H1 (cell line): ENCODE measurements around the gene LAMTOR3. TPM values are rescaled to one million over a fixed set of nuclear protein-coding genes. Genes with fewer than 3 reads are reported as not detected.

Experiments
- CTCF ChIA-PET: fragments of 300-600 bp; sonication (Branson Sonifier 250); formaldehyde crosslinking; loops from one replicate; lab custom pipeline; 2021; ENCODE audit not compliant: partially characterized antibody; lab: Charles Lee
- POLR2A ChIA-PET: fragments of 300-600 bp; sonication (Branson Sonifier 250); formaldehyde crosslinking; loops from one replicate; lab custom pipeline; 2021; ENCODE audit warnings: inconsistent platforms; ENCODE audit not compliant: partially characterized antibody; lab: Charles Lee
- DNase-seq, 2 experiments: peaks; one replicate each; pipeline versions ENCODE4 v3.0.0 to v3.0.0-alpha.2; 2010 to 2022; ENCODE audit warnings: low spot score in 2 of 2, low read depth in 1 of 2, mixed read lengths in 1 of 2
- FAIRE-seq: peaks from 2 replicates; lab custom pipeline; 2011; peaks lifted over from hg19 to GRCh38; lab: Jason Lieb, UNC
- H2AFZ ChIP-seq: 2 replicates; pipeline ENCODE4 v1.8.1; 2012; ENCODE audit warnings: low read length, inconsistent platforms
- H2AK5ac ChIP-seq: 2 replicates; pipeline ENCODE4 v1.6.1; 2013; ENCODE audit warnings: low read depth, low read length
- H2BK120ac ChIP-seq: replicated peaks from 2 replicates; pipeline ENCODE3; 2013; ENCODE audit warnings: low read depth, low read length, inconsistent platforms
- H2BK12ac ChIP-seq: 2 replicates; pipeline ENCODE4 v1.6.1; 2013; ENCODE audit warnings: low read depth, low read length
- H2BK15ac ChIP-seq: 2 replicates; pipeline ENCODE4 v1.6.1; 2013; ENCODE audit warnings: low read length
- H2BK20ac ChIP-seq: 2 replicates; pipeline ENCODE4 v1.6.1; 2013; ENCODE audit warnings: low read length
- H2BK5ac ChIP-seq: 2 replicates; pipeline ENCODE4 v1.6.1; 2013; ENCODE audit warnings: low read depth, low read length
- H3K14ac ChIP-seq: 2 replicates; pipeline ENCODE4 v1.6.1; 2013; ENCODE audit warnings: inconsistent platforms; ENCODE audit not compliant: insufficient read length
- H3K18ac ChIP-seq: 2 replicates; pipeline ENCODE4 v1.6.1; 2013; ENCODE audit warnings: low read length; ENCODE audit errors: extremely low read depth
- H3K23ac ChIP-seq: 2 replicates; pipeline ENCODE4 v1.6.1; 2013; ENCODE audit warnings: inconsistent platforms; ENCODE audit not compliant: insufficient read length
- H3K23me2 ChIP-seq: 2 replicates; pipeline ENCODE4 v1.6.1; 2013; ENCODE audit warnings: low read depth, low read length
- H3K27ac ChIP-seq: 2 replicates; pipeline ENCODE4 v1.6.1; 2011; ENCODE audit warnings: low read depth, low read length, inconsistent platforms
- H3K27me3 ChIP-seq, 4 experiments: replicated peaks in 1 of 4; 1 replicate in 1 of 4; 2 replicates in 3 of 4; pipeline versions ENCODE4 v1.6.1 to v1.8.1; 2011 to 2013; ENCODE audit warnings: low read length in 3 of 4, mild to moderate bottlenecking in 3 of 4, inconsistent platforms in 2 of 4, mixed read lengths in 2 of 4, moderate library complexity in 1 of 4; ENCODE audit not compliant: control insufficient read depth in 3 of 4, insufficient read depth in 3 of 4; ENCODE audit errors: extremely low read depth in 1 of 4
- H3K36me3 ChIP-seq, 4 experiments: 2 replicates each; pipeline versions ENCODE4 v1.6.1 to v1.8.1; 2011 to 2013; ENCODE audit warnings: mild to moderate bottlenecking in 4 of 4, low read length in 3 of 4, moderate library complexity in 2 of 4, control low read depth in 1 of 4, inconsistent platforms in 1 of 4; ENCODE audit not compliant: insufficient read depth in 4 of 4, control insufficient read depth in 2 of 4
- H3K4ac ChIP-seq: replicated peaks from 2 replicates; pipeline ENCODE3; 2013; ENCODE audit warnings: low read length, low read depth, mixed read lengths, inconsistent platforms; ENCODE audit not compliant: insufficient read length
- H3K4me1 ChIP-seq, 4 experiments: replicated peaks in 1 of 4; 1 replicate in 1 of 4; 2 replicates in 3 of 4; pipeline versions ENCODE4 v1.6.1 to v1.8.1; 2011 to 2013; ENCODE audit warnings: low read length in 3 of 4, inconsistent platforms in 2 of 4, mixed read lengths in 1 of 4; ENCODE audit not compliant: insufficient read depth in 4 of 4, control insufficient read depth in 3 of 4
- H3K4me2 ChIP-seq, 2 experiments: 2 replicates each; pipeline versions ENCODE4 v1.6.1 to v1.8.1; 2011 to 2013; ENCODE audit warnings: low read depth in 2 of 2, low read length in 2 of 2, control low read depth in 1 of 2, inconsistent platforms in 1 of 2, mild to moderate bottlenecking in 1 of 2; ENCODE audit not compliant: insufficient read depth in 1 of 2
- H3K4me3 ChIP-seq, 4 experiments: fragments of 200-600, 300-600 bp in 1 of 4; sonication (generic), shearing (Covaris generic), sonication (Bioruptor Twin) in 1 of 4; 2 replicates each; pipeline versions ENCODE4 v1.5.1 to v1.8.1; 2011 to 2016; ENCODE audit warnings: low read length in 4 of 4, low read depth in 3 of 4, control low read depth in 2 of 4, inconsistent platforms in 2 of 4, mild to moderate bottlenecking in 2 of 4, mixed read lengths in 1 of 4, moderate library complexity in 1 of 4; ENCODE audit not compliant: insufficient read depth in 2 of 4; ENCODE audit errors: extremely low read depth in 1 of 4
- H3K56ac ChIP-seq: replicated peaks from 2 replicates; pipeline ENCODE3; 2013; ENCODE audit warnings: low read depth, mild to moderate bottlenecking, mixed read lengths, low read length, inconsistent platforms; ENCODE audit not compliant: insufficient read length
- H3K79me1 ChIP-seq: 2 replicates; pipeline ENCODE4 v1.6.1; 2013; ENCODE audit warnings: low read depth, low read length, control low read depth
- H3K79me2 ChIP-seq, 2 experiments: 2 replicates each; pipeline versions ENCODE4 v1.6.1 to v1.8.1; 2012 to 2013; ENCODE audit warnings: low read length in 2 of 2, mild to moderate bottlenecking in 2 of 2, inconsistent platforms in 1 of 2; ENCODE audit not compliant: insufficient read depth in 2 of 2, control insufficient read depth in 1 of 2
- H3K9ac ChIP-seq, 4 experiments: replicated peaks in 1 of 4; 1 replicate in 1 of 4; 2 replicates in 3 of 4; pipeline versions ENCODE4 v1.6.1 to v1.8.1; 2011 to 2013; ENCODE audit warnings: low read depth in 3 of 4, low read length in 3 of 4, control low read depth in 2 of 4, mild to moderate bottlenecking in 2 of 4, moderate library complexity in 2 of 4, inconsistent platforms in 1 of 4; ENCODE audit errors: extremely low read depth in 1 of 4
- H3K9me3 ChIP-seq, 2 experiments: 2 replicates each; pipeline versions ENCODE4 v1.6.1 to v1.8.1; 2012 to 2013; ENCODE audit warnings: mild to moderate bottlenecking in 2 of 2, moderate library complexity in 2 of 2, control low read depth in 1 of 2, inconsistent platforms in 1 of 2, low read depth in 1 of 2, low read length in 1 of 2, mixed read lengths in 1 of 2; ENCODE audit not compliant: insufficient read depth in 2 of 2
- H4K20me1 ChIP-seq, 2 experiments: replicated peaks in 1 of 2; 2 replicates each; pipeline versions ENCODE3 to v1.8.1; 2011 to 2013; ENCODE audit warnings: inconsistent platforms in 2 of 2, low read length in 2 of 2, mild to moderate bottlenecking in 1 of 2; ENCODE audit not compliant: insufficient read depth in 2 of 2, control insufficient read depth in 1 of 2
- H4K5ac ChIP-seq: 2 replicates; pipeline ENCODE4 v1.6.1; 2013; ENCODE audit warnings: low read length, low read depth, mixed read lengths, inconsistent platforms; ENCODE audit not compliant: insufficient read length
- H4K8ac ChIP-seq: 2 replicates; pipeline ENCODE4 v1.8.0; 2013; ENCODE audit warnings: mild to moderate bottlenecking, moderate library complexity, low read length, inconsistent platforms; ENCODE audit not compliant: insufficient read depth; ENCODE audit errors: extremely low read depth
- H4K91ac ChIP-seq: replicated peaks from 2 replicates; pipeline ENCODE3; 2013; ENCODE audit warnings: low read length, mixed read lengths, inconsistent platforms; ENCODE audit not compliant: insufficient read length
- ATF3 ChIP-seq: IDR thresholded peaks from 2 replicates; pipeline ENCODE4 v1.6.1; 2011; ENCODE audit warnings: low read depth, mild to moderate bottlenecking, low read length; ENCODE audit not compliant: insufficient read depth
- GABPA ChIP-seq: IDR thresholded peaks from 2 replicates; pipeline ENCODE4 v1.6.1; 2011; ENCODE audit warnings: mild to moderate bottlenecking, low read length, moderate library complexity, borderline replicate concordance; ENCODE audit not compliant: insufficient read depth
- HDAC6 ChIP-seq: IDR thresholded peaks from one replicate; pipeline ENCODE4 v1.7.1; 2012; ENCODE audit warnings: low read depth, mild to moderate bottlenecking, inconsistent platforms, low read length, moderate library complexity
- NANOG ChIP-seq: IDR thresholded peaks from 2 replicates; pipeline ENCODE4 v1.6.1; 2011; ENCODE audit warnings: low read length, low read depth, mild to moderate bottlenecking, inconsistent platforms; ENCODE audit not compliant: insufficient read depth, poor library complexity, severe bottlenecking
- WGBS, 2 experiments: shearing (Covaris generic) in 1 of 2; methylation state at CpG; one replicate each; pipeline versions ENCODE4 v1.1.6 to v1.1.7; 2013 to 2015; ENCODE audit warnings: low lambda C conversion rate in 2 of 2, mixed read lengths in 2 of 2, inconsistent platforms in 1 of 2, low coverage in 1 of 2, missing lambda C conversion rate in 1 of 2; ENCODE audit not compliant: insufficient replicate concordance in 2 of 2, insufficient coverage in 1 of 2, insufficient read length in 1 of 2; ENCODE audit errors: extremely low coverage in 1 of 2, missing lambda C conversion rate in 1 of 2; 5-methylcytosine and 5-hydroxymethylcytosine counted together
- polyA plus RNA-seq, 7 experiments: library from polyadenylated mRNA; depleted of rRNA in 3 of 7; stranded (reverse) in 5 of 7; unstranded in 2 of 7; fragments of >200 nt in 5 of 7; fragments of 200-250 nt in 2 of 7; gene quantifications; 1 replicate in 5 of 7; 2 replicates in 1 of 7; 4 replicates in 1 of 7; pipeline versions ENCODE4 v1.2.1 to v1.2.3, GENCODE V29; 2011 to 2013; ENCODE audit warnings: missing spikeins in 2 of 7, mixed read lengths in 2 of 7
- total RNA-seq: library from RNA; stranded (reverse); fragmentation: NEBNext Ultra II Directional; extraction: Animal tissue kit (Norgen Biotek cat#: 25700); gene quantifications from 2 replicates; pipeline ENCODE4 v1.2.1, GENCODE V29; 2021

Gene LAMTOR3
- total and polyA plus RNA-seq, 2 of the 8 experiments (the other 6 are each of a cell fraction or from before 2014, with no cell fraction given): 25.1 to 34.4 TPM

GRCh38 chr4:99855678-99856077, 38.5 kb downstream of the LAMTOR3 start:
- no peaks in the 10 kb centered on the region for H3K79me1 ChIP-seq
- H3K27ac ChIP-seq: no peak overlapping the region
- H4K5ac ChIP-seq: no peak overlapping the region
- H3K79me2 ChIP-seq: no peaks in the 10 kb centered on the region
- no peak overlapping the region for H2BK20ac ChIP-seq
- no peak overlapping the region for H2BK12ac ChIP-seq
- DNase-seq (no peak), FAIRE-seq (no peak)
- H3K9me3 ChIP-seq: no peaks in the 10 kb centered on the region
- H3K4me2 ChIP-seq: no peak overlapping the region
- CTCF ChIA-PET: interaction anchor here (1.5 kb wide), 1 partner anchor 47 kb away, joined by 6 read pairs; no protein-coding TSS in a partner anchor
- H2BK15ac ChIP-seq: no peak overlapping the region
- H2AK5ac ChIP-seq: no peak overlapping the region
- H3K4ac ChIP-seq: no peak overlapping the region
- no peak overlapping the region for H3K18ac ChIP-seq
- H4K20me1 ChIP-seq: no peaks in the 10 kb centered on the region
- H4K8ac ChIP-seq: no peak overlapping the region
- no peak overlapping the region for H2BK5ac ChIP-seq
- no peaks in the 10 kb centered on the region; the same call in 1 of the 2 replicates for H3K23me2 ChIP-seq
- TF ChIP-seq ATF3 (no peak), GABPA (no peak), HDAC6 (no peak), NANOG (no peak)
- TF ChIP-seq, all 59 proteins: peak for 0
- Histone ChIP-seq H3K56ac (no peak overlapping the region), H3K27me3 (no peaks in the 10 kb centered on the region), H2BK120ac (no peak overlapping the region), H3K14ac (no peak overlapping the region), H3K23ac (no peak overlapping the region), H3K36me3 (no peaks in the 10 kb centered on the region), H3K4me1 (peaks cover 0 to 5% (median 0%) of the 10 kb centered on the region in 4 experiments; a peak in 1 of 7 replicates), H4K91ac (no peak overlapping the region), H3K9ac (no peak overlapping the region), H2AFZ (no peak overlapping the region), H3K4me3 (no peak overlapping the region)
- POLR2A ChIA-PET: no interaction called here
- WGBS, 2 experiments: 93% methylated on average over 1 of the region's 1 CpG; no CpG with 5 or more reads in 1 of the 2 experiments
